Fibroblast of lung (primary cell): ENCODE data around the gene FCMR.

Source experiments
- EZH2 ChIP-seq: IDR thresholded peaks from 2 replicates; pipeline ENCODE4 v1.5.1; 2012; ENCODE audit warnings: low read length, control low read depth, mild to moderate bottlenecking; ENCODE audit errors: missing control alignments
- TF ChIP-seq, protein P1 (sequence below), 2 donors: IDR thresholded peaks in 1 of 2; conservative IDR thresholded peaks in 1 of 2; 1 replicate in 1 of 2; 2 replicates in 1 of 2; pipeline ENCODE4 v1.5.1; 2011 to 2012; ENCODE audit warnings: low read length in 2 of 2, control low read depth in 1 of 2, inconsistent platforms in 1 of 2, low read depth in 1 of 2, mild to moderate bottlenecking in 1 of 2

DNA sequence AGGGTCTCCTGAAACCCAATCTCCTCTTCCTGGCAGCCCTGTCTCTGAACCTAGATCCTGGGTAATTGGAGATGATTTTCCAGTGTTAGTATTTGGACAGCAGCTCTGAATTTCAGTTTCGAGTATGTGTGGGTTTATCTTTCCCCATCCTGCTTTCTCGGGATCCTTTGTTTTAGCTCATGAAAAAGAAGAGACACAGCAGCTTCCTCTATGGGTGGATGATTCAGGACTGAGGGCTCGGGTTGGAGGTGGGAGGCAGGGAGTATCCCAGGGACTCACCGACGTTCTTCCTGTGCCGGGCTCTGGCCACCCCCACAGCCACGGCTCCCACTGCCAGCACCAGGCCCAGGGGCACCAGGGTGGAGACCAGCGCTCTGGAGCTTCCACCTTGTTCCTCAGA is 10.4 kb upstream of the FCMR start:
- TF ChIP-seq, protein P1, sequence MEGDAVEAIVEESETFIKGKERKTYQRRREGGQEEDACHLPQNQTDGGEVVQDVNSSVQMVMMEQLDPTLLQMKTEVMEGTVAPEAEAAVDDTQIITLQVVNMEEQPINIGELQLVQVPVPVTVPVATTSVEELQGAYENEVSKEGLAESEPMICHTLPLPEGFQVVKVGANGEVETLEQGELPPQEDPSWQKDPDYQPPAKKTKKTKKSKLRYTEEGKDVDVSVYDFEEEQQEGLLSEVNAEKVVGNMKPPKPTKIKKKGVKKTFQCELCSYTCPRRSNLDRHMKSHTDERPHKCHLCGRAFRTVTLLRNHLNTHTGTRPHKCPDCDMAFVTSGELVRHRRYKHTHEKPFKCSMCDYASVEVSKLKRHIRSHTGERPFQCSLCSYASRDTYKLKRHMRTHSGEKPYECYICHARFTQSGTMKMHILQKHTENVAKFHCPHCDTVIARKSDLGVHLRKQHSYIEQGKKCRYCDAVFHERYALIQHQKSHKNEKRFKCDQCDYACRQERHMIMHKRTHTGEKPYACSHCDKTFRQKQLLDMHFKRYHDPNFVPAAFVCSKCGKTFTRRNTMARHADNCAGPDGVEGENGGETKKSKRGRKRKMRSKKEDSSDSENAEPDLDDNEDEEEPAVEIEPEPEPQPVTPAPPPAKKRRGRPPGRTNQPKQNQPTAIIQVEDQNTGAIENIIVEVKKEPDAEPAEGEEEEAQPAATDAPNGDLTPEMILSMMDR (conservative IDR thresholded peaks at IDR 0.05 in 1 of 2, IDR thresholded peaks at IDR 0.05 in 1 of 2; ENCODE audit: low read depth in 1 of 2, low read length in 2 of 2), result no peak
- TF ChIP-seq EZH2, result no peak
